Panc1 (cell line): Measurements from ENCODE around the gene IDE.

ENCODE experiments used
- CTCF ChIP-seq: fragments of 450-650 bp; IDR thresholded peaks from 2 replicates; pipeline ENCODE4 v1.5.1; 2017; ENCODE audit warnings: mild to moderate bottlenecking
- POLR2AphosphoS5 ChIP-seq: IDR thresholded peaks from 2 replicates; pipeline ENCODE4 v1.6.1; 2012; ENCODE audit warnings: mild to moderate bottlenecking, low read depth, low read length, moderate library complexity
- SIN3A ChIP-seq: IDR thresholded peaks from 2 replicates; pipeline ENCODE4 v1.6.1; 2012; ENCODE audit warnings: low read depth, mild to moderate bottlenecking, low read length, moderate library complexity, borderline replicate concordance; ENCODE audit not compliant: insufficient read depth
- TCF7L2 ChIP-seq: IDR thresholded peaks from 2 replicates; pipeline ENCODE4 v1.6.1; 2011; ENCODE audit warnings: mild to moderate bottlenecking, low read depth, low read length, inconsistent platforms
- TF ChIP-seq, protein P1 (sequence below), 2 experiments: IDR thresholded peaks; 2 replicates each; pipeline ENCODE4 v1.6.1; 2011 to 2012; ENCODE audit warnings: low read depth in 2 of 2, control low read depth in 1 of 2, low read length in 1 of 2, mild to moderate bottlenecking in 1 of 2, moderate library complexity in 1 of 2; ENCODE audit not compliant: insufficient read depth in 1 of 2

- TF ChIP-seq CTCF = no peak
- TF ChIP-seq POLR2AphosphoS5 = no peak
- TF ChIP-seq, protein P1, sequence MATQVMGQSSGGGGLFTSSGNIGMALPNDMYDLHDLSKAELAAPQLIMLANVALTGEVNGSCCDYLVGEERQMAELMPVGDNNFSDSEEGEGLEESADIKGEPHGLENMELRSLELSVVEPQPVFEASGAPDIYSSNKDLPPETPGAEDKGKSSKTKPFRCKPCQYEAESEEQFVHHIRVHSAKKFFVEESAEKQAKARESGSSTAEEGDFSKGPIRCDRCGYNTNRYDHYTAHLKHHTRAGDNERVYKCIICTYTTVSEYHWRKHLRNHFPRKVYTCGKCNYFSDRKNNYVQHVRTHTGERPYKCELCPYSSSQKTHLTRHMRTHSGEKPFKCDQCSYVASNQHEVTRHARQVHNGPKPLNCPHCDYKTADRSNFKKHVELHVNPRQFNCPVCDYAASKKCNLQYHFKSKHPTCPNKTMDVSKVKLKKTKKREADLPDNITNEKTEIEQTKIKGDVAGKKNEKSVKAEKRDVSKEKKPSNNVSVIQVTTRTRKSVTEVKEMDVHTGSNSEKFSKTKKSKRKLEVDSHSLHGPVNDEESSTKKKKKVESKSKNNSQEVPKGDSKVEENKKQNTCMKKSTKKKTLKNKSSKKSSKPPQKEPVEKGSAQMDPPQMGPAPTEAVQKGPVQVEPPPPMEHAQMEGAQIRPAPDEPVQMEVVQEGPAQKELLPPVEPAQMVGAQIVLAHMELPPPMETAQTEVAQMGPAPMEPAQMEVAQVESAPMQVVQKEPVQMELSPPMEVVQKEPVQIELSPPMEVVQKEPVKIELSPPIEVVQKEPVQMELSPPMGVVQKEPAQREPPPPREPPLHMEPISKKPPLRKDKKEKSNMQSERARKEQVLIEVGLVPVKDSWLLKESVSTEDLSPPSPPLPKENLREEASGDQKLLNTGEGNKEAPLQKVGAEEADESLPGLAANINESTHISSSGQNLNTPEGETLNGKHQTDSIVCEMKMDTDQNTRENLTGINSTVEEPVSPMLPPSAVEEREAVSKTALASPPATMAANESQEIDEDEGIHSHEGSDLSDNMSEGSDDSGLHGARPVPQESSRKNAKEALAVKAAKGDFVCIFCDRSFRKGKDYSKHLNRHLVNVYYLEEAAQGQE (IDR thresholded peaks at IDR 0.05; ENCODE audit: insufficient read depth in 1 of 2, low read depth in 2 of 2, low read length in 1 of 2) = no peak
- no peak for TF ChIP-seq TCF7L2
- TF ChIP-seq SIN3A = no peak
Observed at GRCh38 chr10:92434385-92434784, 139.5 kb downstream of the IDE start.
